A673 (cell line): ENCODE measurements around the gene KYNU. TPM values are rescaled to one million over a fixed set of nuclear protein-coding genes. Genes with fewer than 3 reads are reported as not detected.
"Not testable (repeated sequence)": the region's sequence is repeated elsewhere in the genome, so short reads cannot be mapped to it uniquely, and the experiment has no call there.

Experiments
- BruUV-seq: library from RNA; stranded (reverse); fragments of 400-500 nt; replicated peaks from 2 replicates; lab custom pipeline; 2021; lab: Mats Ljungman, UMichigan
- CTCF ChIA-PET: fragments of 300-600 bp; sonication (Branson Sonifier 250); formaldehyde crosslinking; loops from one replicate; lab custom pipeline; 2022; ENCODE audit warnings: antibody characterized with exemption; lab: Charles Lee
- POLR2A ChIA-PET: fragments of 300-600 bp; sonication (Branson Sonifier 250); formaldehyde crosslinking; loops from one replicate; lab custom pipeline; 2022; ENCODE audit warnings: antibody characterized with exemption; ENCODE audit not compliant: low non-redundant PET; lab: Charles Lee
- DNase-seq: peaks from one replicate; pipeline ENCODE4 v3.0.0-alpha.2; 2015; ENCODE audit warnings: low spot score
- H3K27ac ChIP-seq: fragments of 200-600 bp; sonication (generic); 2 replicates; pipeline ENCODE4 v1.5.1; 2016; ENCODE audit warnings: mixed run types, low read depth, mild to moderate bottlenecking, mixed read lengths, antibody characterized with exemption, low read length; ENCODE audit not compliant: poor library complexity, severe bottlenecking
- H3K27me3 ChIP-seq: fragments of 200-600 bp; sonication (generic); replicated peaks from 2 replicates; pipeline ENCODE4 v1.6.1; 2017; ENCODE audit warnings: mixed run types, low read depth, mild to moderate bottlenecking, mixed read lengths, antibody characterized with exemption, low read length; ENCODE audit not compliant: insufficient read depth, poor library complexity
- H3K36me3 ChIP-seq: fragments of 200-600 bp; sonication (generic); 2 replicates; pipeline ENCODE4 v1.6.1; 2016; ENCODE audit warnings: mixed run types, mild to moderate bottlenecking, mixed read lengths, antibody characterized with exemption, low read length; ENCODE audit not compliant: insufficient read depth, poor library complexity, severe bottlenecking
- H3K4me1 ChIP-seq: fragments of 200-600 bp; sonication (generic); 2 replicates; pipeline ENCODE4 v1.6.1; 2017; ENCODE audit warnings: mixed run types, mild to moderate bottlenecking, mixed read lengths, antibody characterized with exemption, low read length; ENCODE audit not compliant: insufficient read depth, poor library complexity, severe bottlenecking
- H3K4me3 ChIP-seq: fragments of 200-600 bp; sonication (generic); 2 replicates; pipeline ENCODE4 v1.5.1; 2016; ENCODE audit warnings: low read depth, mixed run types, mild to moderate bottlenecking, mixed read lengths, low read length; ENCODE audit not compliant: poor library complexity, severe bottlenecking
- H3K9me3 ChIP-seq: fragments of 200-600 bp; sonication (generic); 2 replicates; pipeline ENCODE4 v1.6.1; 2016; ENCODE audit warnings: mixed run types, low read depth, mild to moderate bottlenecking, mixed read lengths, antibody characterized with exemption, low read length; ENCODE audit not compliant: poor library complexity, severe bottlenecking
- CTCF ChIP-seq: fragments of 300-800, 200-600 bp; sonication (generic); conservative IDR thresholded peaks from 2 replicates; pipeline ENCODE4 v1.5.1; 2017; ENCODE audit warnings: low read depth, mild to moderate bottlenecking, antibody characterized with exemption, low read length, moderate library complexity, mixed read lengths
- EZH2 ChIP-seq: fragments of 200-600 bp; sonication (generic); IDR thresholded peaks from 2 replicates; pipeline ENCODE4 v1.6.1; 2017; ENCODE audit warnings: borderline replicate concordance, low read depth, mild to moderate bottlenecking, mixed read lengths, antibody characterized with exemption, low read length; ENCODE audit not compliant: poor library complexity, severe bottlenecking
- intact Hi-C: fragments of 100-400 bp; cut with micrococcal nuclease; formaldehyde crosslinking; loops from one replicate; pipeline ENCODE4 v1.10.0; 2022; ENCODE audit not compliant: unreplicated experiment
- total RNA-seq: library from RNA; stranded (reverse); gene quantifications from 2 replicates; pipeline ENCODE4 v1.2.3, GENCODE V29; 2021

The KYNU gene
- total RNA-seq, 1 experiment from 2014 or later = 2.5 TPM

GRCh38 chr2:143087033-143087432 lies 209.6 kb downstream of the KYNU start:
- no peak for DNase-seq
- Histone ChIP-seq H3K27ac (no peak overlapping the region), H3K4me3 (no peak overlapping the region), H3K9me3 (no peaks in the 10 kb centered on the region), H3K4me1 (peaks cover 6% of the 10 kb centered on the region), H3K36me3 (no peaks in the 10 kb centered on the region), H3K27me3 (no peaks in the 10 kb centered on the region)
- BruUV-seq = no TSS peak
- CTCF ChIA-PET = no interaction called here
- intact Hi-C loops = no loop called here
- no peak for TF ChIP-seq EZH2
- no peak for TF ChIP-seq CTCF
- POLR2A ChIA-PET = no interaction called here

- POLR2A ChIA-PET = no interaction called here
- H3K36me3 ChIP-seq = no peaks in the 10 kb centered on the region
- peaks cover 6% of the 10 kb centered on the region for H3K4me1 ChIP-seq
- H3K4me3 ChIP-seq = no peak overlapping the region
- intact Hi-C loops = no loop called here
- no peak overlapping the region for H3K27ac ChIP-seq
- no peak for DNase-seq
- BruUV-seq = no TSS peak
- CTCF ChIA-PET = no interaction called here
- TF ChIP-seq EZH2 (no peak), CTCF (no peak)
- H3K9me3 ChIP-seq = no peaks in the 10 kb centered on the region
- H3K27me3 ChIP-seq = no peaks in the 10 kb centered on the region
These were observed 210.9 kb downstream of the KYNU start for GRCh38 chr2:143088388-143088787.

GRCh38 chr2:143089520-143089919 lies 212.1 kb downstream of the KYNU start:
- intact Hi-C loops, H3K27ac ChIP-seq, H3K4me3 ChIP-seq, DNase-seq, H3K9me3 ChIP-seq, H3K36me3 ChIP-seq, H3K4me1 ChIP-seq, H3K27me3 ChIP-seq, BruUV-seq, CTCF ChIA-PET, POLR2A ChIA-PET: not testable (repeated sequence)
